Activated T-helper 1 cell treated with anti-CD3 and anti-CD28 coated beads, Interleukin-2, amount 50 U/mL, for 16 hours (primary cell): ENCODE measurements around the gene DUS3L.

Experiments used
- DNase-seq, 2 donors: peaks; one replicate each; pipeline ENCODE4 v3.0.0-alpha.2; 2020; ENCODE audit warnings: low read depth in 1 of 2, low spot score in 1 of 2

Gene DUS3L

GRCh38 chr19:5822181-5822844 lies 31.4 kb upstream of the DUS3L start:
- DNase-seq, result no peak

DNA sequence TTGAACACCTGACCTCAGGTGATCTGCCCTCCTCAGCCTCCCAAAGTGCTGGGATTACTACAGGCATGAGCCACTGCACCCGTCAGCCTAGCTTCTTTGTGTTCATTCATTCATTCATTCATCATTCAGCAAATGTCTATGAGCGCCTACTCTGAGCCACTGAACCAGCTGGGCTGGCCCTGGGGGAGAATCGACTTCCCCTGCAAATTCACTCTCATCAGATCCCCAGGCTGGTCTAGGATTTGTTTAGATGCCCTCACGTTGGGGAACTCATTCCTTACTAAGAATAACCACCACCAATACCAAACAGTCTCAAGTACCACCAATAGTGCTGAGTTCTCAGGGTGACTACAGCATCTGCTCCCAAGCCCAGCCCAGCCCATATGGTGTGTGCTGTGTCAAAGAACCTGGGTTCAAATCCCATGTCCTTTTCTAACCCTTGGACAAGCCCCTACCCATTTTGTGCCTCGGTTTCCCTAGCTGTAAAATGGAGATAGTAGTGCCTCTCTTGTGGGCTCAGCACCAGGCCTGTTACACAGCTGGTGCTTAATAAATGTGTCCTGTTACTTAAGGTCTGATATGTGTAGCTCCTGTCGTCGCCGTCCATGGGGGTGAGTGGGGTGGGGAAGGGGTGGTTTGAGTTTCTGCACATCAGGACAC lies 30.7 kb upstream of the DUS3L start:
- no peak for DNase-seq

- no peak for DNase-seq
Observed at GRCh38 chr19:5820785-5821184, 29.8 kb upstream of the DUS3L start.

DNA sequence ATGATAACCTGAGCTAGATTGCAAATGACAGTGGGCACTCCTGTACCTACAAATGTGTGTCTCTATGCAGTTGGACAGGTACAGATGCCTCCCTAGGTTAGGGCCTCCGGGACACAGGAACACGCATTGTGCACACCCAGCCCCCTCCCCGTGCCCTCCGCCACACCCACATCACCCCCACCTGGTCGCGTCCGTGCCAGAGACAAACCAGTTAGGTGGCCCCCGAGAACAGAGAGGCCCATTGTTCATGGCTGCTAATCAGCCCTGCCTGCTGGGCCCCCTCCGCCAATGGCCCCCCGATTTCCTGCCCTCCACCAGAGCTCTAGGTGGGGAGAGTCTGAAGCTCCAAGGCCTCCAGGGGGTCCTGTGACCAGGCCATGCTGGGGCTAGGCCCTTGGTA lies 27.6 kb upstream of the DUS3L start:
- no peak for DNase-seq

DNA sequence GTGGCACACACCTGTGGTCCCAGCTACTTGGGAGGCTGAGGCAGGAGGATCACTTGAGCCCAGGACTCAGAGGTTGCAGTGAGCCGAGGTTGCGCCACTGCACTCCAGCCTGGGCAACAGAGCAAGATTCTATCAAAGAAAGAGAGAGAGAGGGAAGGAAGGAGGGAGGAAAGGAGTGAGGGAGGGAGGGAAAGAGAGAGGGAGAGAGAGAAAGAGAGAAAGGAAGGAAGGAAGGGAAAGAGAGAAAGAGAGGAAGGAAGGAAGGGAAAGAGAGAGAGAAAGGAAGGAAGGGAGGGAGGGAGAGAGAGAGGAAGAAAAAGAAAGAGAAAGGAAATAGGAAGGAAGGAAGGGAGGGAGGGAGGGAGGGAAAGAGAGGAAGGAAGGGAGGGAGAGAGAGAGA lies 26.3 kb upstream of the DUS3L start:
- no peak for DNase-seq

- no peak for DNase-seq
Observed at GRCh38 chr19:5814852-5815246, 23.9 kb upstream of the DUS3L start.

DNA sequence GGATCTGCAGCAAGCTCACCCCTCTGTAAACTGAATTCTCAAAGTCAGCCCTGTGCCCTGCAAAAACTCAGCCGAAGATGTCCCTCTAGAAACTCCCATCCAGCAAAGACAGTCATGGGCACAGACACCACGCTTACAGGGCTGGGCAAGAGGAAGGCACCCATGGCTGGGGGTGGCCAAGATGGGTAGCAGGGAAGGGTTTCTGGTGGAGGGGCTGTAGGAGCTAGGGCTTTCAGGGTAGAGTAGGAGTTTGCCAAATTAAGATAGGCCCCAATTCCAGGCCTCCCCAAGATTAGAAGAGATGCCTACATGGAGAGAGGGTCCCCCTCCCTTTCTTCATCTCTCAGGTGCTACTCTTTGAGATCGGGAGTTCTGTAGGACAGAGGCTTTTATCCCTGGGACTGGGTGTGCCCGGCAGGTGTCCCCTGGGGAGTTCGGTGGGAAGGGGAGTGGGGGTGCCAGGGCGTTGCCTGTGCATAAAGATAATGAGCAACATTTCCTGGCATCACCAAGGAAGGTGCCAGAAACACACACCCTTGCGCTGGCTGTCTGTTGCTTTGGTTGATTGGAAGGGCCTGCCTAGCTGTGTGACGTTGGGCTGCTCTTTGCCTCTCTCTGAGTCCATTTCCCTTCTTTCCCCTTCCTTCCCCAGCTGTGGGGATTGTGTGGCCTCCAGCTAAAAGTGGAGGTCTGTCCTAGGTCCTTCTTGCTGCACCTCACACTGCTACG lies 23.3 kb upstream of the DUS3L start:
- no peak for DNase-seq

DNA sequence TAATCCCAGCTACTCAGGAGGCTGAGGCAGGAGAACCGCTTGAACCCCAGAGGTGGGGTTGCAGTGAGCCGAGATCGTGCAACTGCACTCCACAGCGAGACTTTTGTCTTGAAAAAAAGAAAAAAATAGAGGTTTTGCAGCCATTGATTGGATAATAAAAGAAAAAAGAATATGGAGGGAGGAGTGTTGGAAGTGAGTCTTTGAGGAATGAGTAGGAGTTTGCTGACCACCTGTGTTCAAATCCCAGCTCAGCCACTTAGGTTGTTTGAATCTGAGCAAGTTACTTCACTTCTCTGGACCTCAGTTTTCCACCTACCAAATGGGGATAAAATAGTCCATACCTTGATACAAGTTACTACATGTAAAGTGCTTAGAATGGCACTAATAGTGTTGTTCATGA lies 20.2 kb upstream of the DUS3L start:
- no peak for DNase-seq

GRCh38 chr19:5809469-5809868 lies 18.5 kb upstream of the DUS3L start:
- DNase-seq, result no peak

DNA sequence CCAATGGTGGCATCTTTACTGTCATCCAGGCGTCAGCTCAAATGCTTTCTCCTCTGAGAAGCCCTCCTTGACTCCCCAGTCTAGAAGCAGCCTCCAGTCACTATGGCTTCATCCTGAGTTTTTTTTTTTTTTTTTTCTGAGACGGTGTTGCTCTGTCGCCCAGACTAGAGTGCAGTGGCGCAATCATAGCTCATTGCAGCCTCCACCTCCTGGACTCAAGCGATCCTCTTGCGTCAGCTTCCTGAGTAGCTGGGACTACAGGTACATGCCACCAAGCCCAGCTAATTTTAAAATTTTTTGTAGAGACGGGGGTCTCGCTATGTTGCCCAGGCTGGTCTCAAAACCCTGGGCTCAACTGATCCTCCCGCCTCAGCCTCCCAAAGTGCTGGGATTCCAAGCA lies 18.1 kb upstream of the DUS3L start:
- DNase-seq, result no peak

- no peak for DNase-seq
Observed at GRCh38 chr19:5808120-5808816, 17.3 kb upstream of the DUS3L start.

DNA sequence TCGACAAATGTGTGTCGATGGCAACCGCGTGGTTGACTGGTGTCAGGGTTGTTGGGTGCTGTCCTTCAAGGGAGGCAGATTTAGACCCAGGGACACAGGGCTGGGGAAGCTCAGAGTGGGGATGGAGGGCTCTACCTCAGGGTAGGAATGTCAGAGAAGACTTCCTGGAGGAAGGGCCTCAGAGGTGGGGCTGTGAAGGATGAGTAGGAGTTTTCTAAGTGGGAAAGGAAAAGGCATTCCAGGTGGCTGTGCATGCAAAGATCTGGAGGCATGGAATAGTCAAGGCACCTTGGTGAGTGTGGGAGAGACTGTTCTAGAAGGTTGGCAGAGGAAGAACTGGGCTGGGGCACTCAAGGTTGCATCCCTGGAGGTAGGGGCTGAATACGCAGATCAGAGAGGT lies 15.9 kb upstream of the DUS3L start:
- no peak for DNase-seq

- no peak for DNase-seq
Observed at GRCh38 chr19:5806133-5806489, 15.1 kb upstream of the DUS3L start.

- DNase-seq, result peak; percentile 25 to 43
Observed at GRCh38 chr19:5805462-5806132, 14.6 kb upstream of the DUS3L start.

DNA sequence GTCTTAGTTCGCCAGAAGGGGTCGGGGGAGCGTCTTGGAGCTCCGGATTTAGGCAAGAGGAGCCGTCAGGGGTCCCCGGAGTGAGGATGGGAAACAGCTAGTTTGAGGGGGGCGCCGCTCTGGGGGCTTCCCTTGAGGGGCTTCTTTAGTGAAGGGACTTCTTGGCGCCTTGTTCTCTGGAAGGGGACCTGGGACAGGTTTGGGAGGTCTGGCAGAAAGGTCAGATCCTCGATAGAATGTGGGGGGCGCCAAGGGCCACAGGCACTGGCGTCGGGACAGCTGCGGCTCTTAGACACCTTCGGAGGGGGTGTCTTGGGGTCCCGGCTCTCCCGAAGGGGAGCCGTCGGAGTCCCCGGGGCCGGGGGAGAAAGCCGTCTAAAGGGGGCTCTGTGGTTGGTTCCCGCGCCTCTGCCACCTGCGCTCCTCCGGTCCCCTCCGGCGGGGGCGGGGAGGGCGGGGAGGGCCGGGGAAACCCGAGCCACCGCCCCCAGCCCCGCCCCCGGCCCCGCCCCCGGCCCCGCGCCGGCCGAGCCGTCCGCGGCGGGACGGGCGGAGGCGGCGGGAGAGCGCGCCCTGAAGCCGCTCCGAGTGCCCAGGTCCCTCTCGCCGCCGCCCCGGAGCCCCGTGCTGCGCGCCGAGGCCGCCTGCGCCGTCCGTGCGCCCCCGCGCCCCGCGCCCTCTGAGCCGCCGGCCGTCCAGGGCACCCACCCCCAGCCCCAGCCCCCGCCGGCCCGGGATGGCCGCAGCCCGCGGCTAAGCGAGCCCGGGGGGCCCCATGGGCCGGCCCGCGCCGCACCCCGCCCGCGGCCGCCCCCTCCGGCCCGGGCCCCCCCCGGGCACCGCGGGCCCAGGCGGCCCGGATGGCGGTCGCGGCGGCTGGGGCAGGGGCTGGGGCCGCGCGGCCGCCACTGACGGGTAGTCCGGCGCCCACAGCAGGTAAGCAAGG lies 13.8 kb upstream of the DUS3L start, which contains the start of gene NRTN:
Gene NRTN, plus strand, starts transcription at position 552 of the 946 bp plus-strand sequence. CDS start 19,099 bp downstream, outside the sequence.
- DNase-seq, result peak in 1 of 2 donors; percentile 42

GRCh38 chr19:5803752-5804515 lies 13.0 kb upstream of the DUS3L start:
- peak; percentile 77 to 93 for DNase-seq

GRCh38 chr19:5803441-5803751 lies 12.4 kb upstream of the DUS3L start:
- DNase-seq, result no peak

DNA sequence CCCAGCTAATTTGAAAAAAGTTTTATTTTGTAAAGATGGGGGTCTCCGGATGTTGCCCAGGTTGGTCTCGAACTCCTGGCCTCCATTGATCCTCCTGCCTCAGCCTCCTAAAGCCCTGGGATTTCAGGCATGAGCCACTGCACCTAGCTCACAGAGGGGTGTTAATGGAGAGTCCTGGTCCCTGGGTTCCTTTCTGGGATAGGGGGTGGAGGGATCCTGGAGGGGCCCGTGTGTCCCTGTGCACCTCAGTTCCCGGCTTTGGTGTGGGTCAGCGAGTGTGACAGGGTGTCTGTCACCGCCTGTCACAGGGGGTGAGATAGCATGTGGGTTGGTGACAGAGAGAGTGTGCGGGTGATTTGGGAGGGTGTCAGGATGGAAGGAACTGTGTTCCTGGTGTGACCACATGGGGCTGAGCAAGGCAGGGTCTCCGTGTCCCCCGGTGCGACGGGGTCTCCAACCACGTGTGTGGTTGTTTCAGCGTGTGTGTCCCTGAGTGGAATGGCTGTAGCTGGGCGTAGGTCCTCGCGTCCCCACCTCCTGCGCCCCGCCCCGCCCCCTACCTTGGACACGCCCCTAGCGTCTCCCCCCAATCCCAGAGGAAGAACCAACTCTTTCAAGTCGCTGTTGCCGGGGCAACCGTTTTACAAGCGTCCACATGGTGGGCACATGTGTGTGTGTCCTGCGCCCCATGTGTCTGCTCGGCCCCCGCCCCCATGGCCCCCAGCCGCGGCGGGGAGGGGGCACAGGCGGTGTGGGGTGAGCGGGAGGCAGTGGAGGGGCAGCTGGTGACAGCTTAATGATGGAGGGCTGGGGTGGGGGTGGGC lies 11.0 kb upstream of the DUS3L start:
- no peak for DNase-seq
